NCI-H1048 (cell line): ENCODE results near the gene SYNPO2.
"Not testable (repeated sequence)": the region's sequence is repeated elsewhere in the genome, so short reads cannot be mapped to it uniquely, and the experiment has no call there.

ENCODE experiments used
- DNase-seq: peaks from one replicate; lab custom pipeline; 2025; lab: John Stamatoyannopoulos, UW

Gene SYNPO2

GRCh38 chr4:119032921-119033685, 144.4 kb downstream of the SYNPO2 start:
- DNase-seq = no peak

GRCh38 chr4:119034276-119035008, 145.8 kb downstream of the SYNPO2 start:
- DNase-seq = no peak

- DNase-seq = no peak
These were observed 147.5 kb downstream of the SYNPO2 start for GRCh38 chr4:119035951-119036737.

GRCh38 chr4:119037709-119038108, 149.1 kb downstream of the SYNPO2 start:
- no peak for DNase-seq

GRCh38 chr4:119038116-119038841, 149.6 kb downstream of the SYNPO2 start:
- no peak for DNase-seq

- no peak for DNase-seq
These were observed 150.5 kb downstream of the SYNPO2 start for GRCh38 chr4:119039160-119039559.

GRCh38 chr4:119039779-119040178, 151.1 kb downstream of the SYNPO2 start:
- no peak for DNase-seq

- DNase-seq = no peak
These were observed 151.6 kb downstream of the SYNPO2 start for GRCh38 chr4:119040261-119040660.

- no peak for DNase-seq
These were observed 152.1 kb downstream of the SYNPO2 start for GRCh38 chr4:119040694-119041185.

- no peak for DNase-seq
These were observed 152.7 kb downstream of the SYNPO2 start for GRCh38 chr4:119041396-119041795.

- peak; percentile 9 for DNase-seq
These were observed 153.4 kb downstream of the SYNPO2 start for GRCh38 chr4:119041951-119042560.

- no peak for DNase-seq
These were observed 157.6 kb downstream of the SYNPO2 start for GRCh38 chr4:119046263-119046662.

GRCh38 chr4:119047059-119047458, 158.4 kb downstream of the SYNPO2 start:
- DNase-seq = not testable (repeated sequence)

GRCh38 chr4:119048446-119048845, 159.8 kb downstream of the SYNPO2 start:
- no peak for DNase-seq

GRCh38 chr4:119049342-119049741, 160.7 kb downstream of the SYNPO2 start:
- DNase-seq = no peak

- DNase-seq = no peak
These were observed 162.0 kb downstream of the SYNPO2 start for GRCh38 chr4:119050527-119051090.

- no peak for DNase-seq
These were observed 164.6 kb downstream of the SYNPO2 start for GRCh38 chr4:119053245-119053644.

GRCh38 chr4:119053997-119054396, 165.3 kb downstream of the SYNPO2 start:
- DNase-seq = no peak

- DNase-seq = no peak
These were observed 168.8 kb downstream of the SYNPO2 start for GRCh38 chr4:119057417-119057816.

GRCh38 chr4:119059221-119059620, 170.6 kb downstream of the SYNPO2 start:
- DNase-seq = no peak

- DNase-seq = not testable (repeated sequence)
These were observed 178.5 kb downstream of the SYNPO2 start for GRCh38 chr4:119067125-119067524.
